ENCODE measurements around the gene DENND1B.

- no peak for TF ChIP-seq CTCF (IDR thresholded peaks at IDR 0.05)
- no peak for TF ChIP-seq POLR2A (IDR thresholded peaks at IDR 0.05)
- no peak for TF ChIP-seq POLR2AphosphoS5 (IDR thresholded peaks at IDR 0.05; ENCODE audit: insufficient read depth in 1 of 2, low read depth in 1 of 2)
Observed at GRCh38 chr1:197633447-197634078, 141.7 kb downstream of the DENND1B start.
